Measurements from ENCODE around the gene LYPD6B. TPM values are rescaled to one million over a fixed set of nuclear protein-coding genes. Genes with fewer than 3 reads are reported as not detected.

LYPD6B gene
- total RNA-seq, 1 experiment from 2014 or later = 2.0 TPM

GRCh38 chr2:149000158-149000938 is 38.2 kb upstream of the LYPD6B start:
- Histone ChIP-seq H3K14ac (ENCODE audit: insufficient read depth, low read length) (no peak overlapping the region), H3K23me2 (ENCODE audit: insufficient read length, low read depth, low read length, poor library complexity, severe bottlenecking) (peaks cover 3% of the 10 kb centered on the region), H3K23ac (ENCODE audit: insufficient read length, low read depth, low read length) (no peak overlapping the region), H2BK5ac (ENCODE audit: insufficient read length, low read length) (no peak overlapping the region), H3K56ac (ENCODE audit: insufficient read length, low read depth, low read length) (no peak overlapping the region), H3K79me2 (ENCODE audit: insufficient read depth, low read length) (no peaks in the 10 kb centered on the region), H3K27me3 (ENCODE audit: insufficient read depth, low read length) (no peaks in the 10 kb centered on the region), H2AFZ (ENCODE audit: low read length) (no peak overlapping the region), H2BK15ac (ENCODE audit: low read depth, low read length) (no peak overlapping the region), H4K20me1 (ENCODE audit: control insufficient read depth, insufficient read depth, insufficient read length) (no peaks in the 10 kb centered on the region), H3K9me3 (ENCODE audit: control insufficient read depth, low read depth, low read length) (peaks cover 13% of the 10 kb centered on the region), H3K4ac (ENCODE audit: low read depth, low read length) (no peak overlapping the region), H4K8ac (replicated peaks; ENCODE audit: insufficient read length, low read depth, low read length) (no peak overlapping the region), H3K79me1 (ENCODE audit: insufficient read depth, low read depth, low read length, poor library complexity, severe bottlenecking) (no peaks in the 10 kb centered on the region), H3K18ac (ENCODE audit: insufficient read length, low read depth, low read length) (no peak overlapping the region), H4K5ac (ENCODE audit: insufficient read length, low read depth, low read length) (no peak overlapping the region), H3K4me2 (ENCODE audit: insufficient read depth, insufficient read length, low read length) (peak overlapping the region; percentile 80), H4K91ac (ENCODE audit: insufficient read length, low read depth, low read length) (no peak overlapping the region), H2AK5ac (ENCODE audit: insufficient read length, low read length) (no peak overlapping the region), H3K27ac (ENCODE audit: insufficient read length, low read depth, low read length) (no peak overlapping the region), H3T11ph (ENCODE audit: low read length) (no peak overlapping the region), H2BK20ac (ENCODE audit: low read depth, low read length, poor library complexity, severe bottlenecking) (no peak overlapping the region), H3K4me1 (ENCODE audit: insufficient read depth, low read length) (peaks cover 16% of the 10 kb centered on the region), H3K9ac (ENCODE audit: extremely low read depth, insufficient read length, low read length) (no peak overlapping the region), H2BK120ac (ENCODE audit: low read depth, low read length, poor library complexity, severe bottlenecking) (no peak overlapping the region), H2BK12ac (ENCODE audit: insufficient read length, low read depth, low read length) (no peak overlapping the region)
- TF ChIP-seq CTCF (conservative IDR thresholded peaks at IDR 0.05) = no peak
- H3K4me1 Mint-ChIP-seq = peaks cover 49 to 52% of the 10 kb centered on the region in 2 experiments
- peaks cover 61 to 63% (median 63%) of the 10 kb centered on the region in 3 experiments for H3K36me3 Mint-ChIP-seq (ENCODE audit: insufficient read depth in 1 of 3, low read depth in 3 of 3)
- no peak for DNase-seq
- H3K27ac Mint-ChIP-seq = peak overlapping the region; percentile 84 to 95 (median 88)
- H3K27me3 Mint-ChIP-seq (ENCODE audit: low read depth) = no peaks in the 10 kb centered on the region
- no CpG with 5 or more reads among the region's 6 CpGs for WGBS (ENCODE audit: extremely low coverage, insufficient read length, low lambda C conversion rate)
- H3K9me3 Mint-ChIP-seq = peaks cover 6 to 25% of the 10 kb centered on the region in 2 experiments
- H3K4me3 Mint-ChIP-seq = peak overlapping the region; percentile 48 to 73

Data from H9 (cell line).